ENCODE results near the gene PRKD1. TPM values are rescaled to one million over a fixed set of nuclear protein-coding genes. Genes with fewer than 3 reads are reported as not detected.

PRKD1 gene
- total RNA-seq, 1 experiment from 2014 or later = 1.2 TPM

- DNase-seq (no peak), ATAC-seq (no peak)
- ChIA-PET CTCF (no interaction called here), POLR2A (ENCODE audit: unreplicated experiment) (no interaction called here)
- Histone ChIP-seq H3K4me1 (ENCODE audit: insufficient read depth, low read length) (peaks cover 20% of the 10 kb centered on the region), H3K36me3 (ENCODE audit: low read depth, low read length) (no peaks in the 10 kb centered on the region), H3K79me2 (ENCODE audit: low read length) (no peaks in the 10 kb centered on the region), H3K9ac (ENCODE audit: low read length) (no peak overlapping the region), H3F3A (ENCODE audit: low read length, unreplicated experiment) (peaks cover 6% of the 10 kb centered on the region), H2AFZ (ENCODE audit: low read length) (no peak overlapping the region), H3K9me2 (replicated peaks; ENCODE audit: low read length) (no peaks in the 10 kb centered on the region), H3K9me3 (ENCODE audit: low read length) (no peaks in the 10 kb centered on the region), H3K4me2 (ENCODE audit: low read length) (no peak overlapping the region), H3K27me3 (ENCODE audit: low read length) (no peaks in the 10 kb centered on the region), H3K4me3 (ENCODE audit: low read length) (no peak overlapping the region), H3K27ac (ENCODE audit: low read length) (no peak overlapping the region), H4K20me1 (ENCODE audit: low read length) (no peaks in the 10 kb centered on the region)
- no peak for TF ChIP-seq CTCF (conservative IDR thresholded peaks at IDR 0.05; ENCODE audit: low read depth, low read length)
- no peak for TF ChIP-seq EZH2 (IDR thresholded peaks at IDR 0.05; ENCODE audit: low read length, unreplicated experiment)
- TF ChIP-seq EZH2phosphoT487 (IDR thresholded peaks at IDR 0.05; ENCODE audit: borderline replicate concordance, low read length) = no peak
- intact Hi-C loops (cut with micrococcal nuclease) = no loop called here
- BruUV-seq (replicated peaks) = no TSS peak
Observed at GRCh38 chr14:29908652-29909577, 18.7 kb downstream of the PRKD1 start.

- Histone ChIP-seq H3K4me3 (ENCODE audit: low read length) (0 out of 2 replicates have a peak overlapping the region, but pooled peaks have one; percentile 10), H3K9me2 (replicated peaks; ENCODE audit: low read length) (no peaks in the 10 kb centered on the region), H3K79me2 (ENCODE audit: low read length) (no peaks in the 10 kb centered on the region), H4K20me1 (ENCODE audit: low read length) (no peaks in the 10 kb centered on the region), H3K36me3 (ENCODE audit: low read depth, low read length) (no peaks in the 10 kb centered on the region), H3K27me3 (ENCODE audit: low read length) (no peaks in the 10 kb centered on the region), H3K4me1 (ENCODE audit: insufficient read depth, low read length) (peaks cover 20% of the 10 kb centered on the region), H2AFZ (ENCODE audit: low read length) (no peak overlapping the region), H3K27ac (ENCODE audit: low read length) (peak overlapping the region; percentile 72), H3K9me3 (ENCODE audit: low read length) (no peaks in the 10 kb centered on the region), H3F3A (ENCODE audit: low read length, unreplicated experiment) (peaks cover 6% of the 10 kb centered on the region), H3K9ac (ENCODE audit: low read length) (no peak overlapping the region), H3K4me2 (ENCODE audit: low read length) (peak overlapping the region; percentile 72)
- POLR2A ChIA-PET (ENCODE audit: unreplicated experiment) = interaction anchor here (0.7 kb wide), 1 partner anchor 21 kb away, joined by 3 read pairs; no protein-coding TSS in a partner anchor
- DNase-seq (peak; percentile 95), ATAC-seq (peak; percentile 97)
- TF ChIP-seq EZH2phosphoT487 (IDR thresholded peaks at IDR 0.05; ENCODE audit: borderline replicate concordance, low read length) (no peak), CTCF (conservative IDR thresholded peaks at IDR 0.05; ENCODE audit: low read depth, low read length) (no peak), EZH2 (IDR thresholded peaks at IDR 0.05; ENCODE audit: low read length, unreplicated experiment) (no peak)
- CTCF ChIA-PET = interaction anchor here (0.6 kb wide), 1 partner anchor 41 kb away, joined by 4 read pairs; no protein-coding TSS in a partner anchor
- BruUV-seq (replicated peaks) = no TSS peak
- intact Hi-C loops (cut with micrococcal nuclease) = no loop called here
Observed at GRCh38 chr14:29906256-29906870, 21.3 kb downstream of the PRKD1 start.
